Islet precursor cell (in vitro differentiated cells): ENCODE measurements around the gene TSPAN4.
A peak's percentile ranks its signal among the peaks of the same experiment; 100 is the strongest.

ENCODE experiments used
- DNase-seq: peaks from one replicate; pipeline ENCODE4 v3.0.0-alpha.2; 2018

Gene TSPAN4, protein sequence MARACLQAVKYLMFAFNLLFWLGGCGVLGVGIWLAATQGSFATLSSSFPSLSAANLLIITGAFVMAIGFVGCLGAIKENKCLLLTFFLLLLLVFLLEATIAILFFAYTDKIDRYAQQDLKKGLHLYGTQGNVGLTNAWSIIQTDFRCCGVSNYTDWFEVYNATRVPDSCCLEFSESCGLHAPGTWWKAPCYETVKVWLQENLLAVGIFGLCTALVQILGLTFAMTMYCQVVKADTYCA

DNA sequence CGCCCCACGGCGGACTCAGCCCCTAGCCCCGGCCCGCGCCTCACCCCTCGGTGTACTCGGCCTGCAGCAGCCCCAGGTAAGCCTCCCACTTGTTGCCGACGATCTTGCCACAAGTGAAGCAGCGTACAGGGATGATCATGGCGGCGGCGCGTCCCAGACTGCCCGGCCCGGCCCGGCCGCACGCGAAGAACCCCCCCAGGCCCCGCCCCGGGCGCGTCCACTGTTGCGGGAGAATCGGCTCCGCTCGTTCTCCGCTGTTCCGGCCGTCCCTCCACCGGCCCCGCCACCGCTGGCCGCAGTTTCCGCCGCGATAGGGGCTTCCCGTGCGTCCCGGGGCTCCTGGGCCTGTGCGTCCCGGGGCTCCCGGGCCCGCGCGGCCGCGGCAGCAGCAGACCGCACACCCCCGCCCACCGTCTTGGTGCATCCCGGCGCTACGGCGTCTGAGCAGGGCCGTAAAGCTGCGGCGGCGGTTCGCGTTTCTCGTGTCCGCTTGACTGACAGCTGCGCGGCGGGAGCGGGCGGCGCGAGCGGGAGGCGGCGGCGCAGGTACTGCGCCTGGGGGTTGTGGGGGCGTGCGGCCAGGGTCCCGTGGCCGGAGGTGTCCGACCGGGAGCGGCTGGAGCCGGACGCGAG is at the start of gene TSPAN4, which contains the start of gene POLR2L:
Gene TSPAN4, plus strand, starts transcription at position 483 of the 633 bp plus-strand sequence. CDS start 7,453 bp downstream, outside the sequence.
Gene POLR2L, minus strand, starts transcription at position 160 of the 633 bp plus-strand sequence. Its CDS starts 21 bp downstream, at position 139.
- DNase-seq, result peak; percentile 93

- no peak for DNase-seq
Measured at GRCh38 chr11:792873-793272, 49.8 kb upstream of the TSPAN4 start.

GRCh38 chr11:793556-793955 is 49.1 kb upstream of the TSPAN4 start:
- no peak for DNase-seq

DNA sequence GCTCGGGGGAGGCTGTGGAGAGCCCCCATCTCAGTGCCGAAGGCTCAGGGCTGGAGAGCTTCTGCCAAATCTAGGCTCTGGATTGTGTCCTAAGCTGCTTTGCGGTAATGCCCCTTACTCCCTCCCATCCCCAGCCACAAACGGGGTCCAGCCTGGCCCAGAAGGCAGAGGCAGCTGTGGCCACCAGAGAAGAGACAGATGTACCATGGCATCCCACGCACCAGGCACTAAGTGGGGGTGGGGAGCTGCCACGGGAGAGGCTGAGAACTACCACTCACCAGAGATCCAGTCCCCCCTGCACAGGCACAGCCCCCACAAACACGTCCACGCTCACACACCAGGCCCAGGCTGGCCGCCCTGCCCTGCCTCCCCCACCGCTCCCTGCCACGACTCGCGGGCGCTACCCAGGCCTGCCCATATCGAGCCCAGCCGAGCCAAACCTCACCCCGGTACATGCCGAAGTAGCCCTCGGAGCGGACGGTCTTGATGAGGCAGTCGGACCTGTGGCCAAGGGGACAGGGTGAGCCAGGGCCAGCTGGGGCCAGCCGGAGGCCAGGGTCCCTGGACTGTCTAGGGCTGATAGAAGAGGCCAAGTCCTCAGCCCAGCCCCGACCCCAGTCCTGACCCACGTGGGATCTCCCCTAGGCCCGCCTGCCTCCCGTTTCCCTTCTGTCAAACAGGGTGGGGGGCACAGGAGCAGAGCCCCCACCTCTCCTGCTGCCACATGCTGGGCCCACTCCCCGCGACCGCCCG is 48.5 kb upstream of the TSPAN4 start:
- DNase-seq, result no peak

DNA sequence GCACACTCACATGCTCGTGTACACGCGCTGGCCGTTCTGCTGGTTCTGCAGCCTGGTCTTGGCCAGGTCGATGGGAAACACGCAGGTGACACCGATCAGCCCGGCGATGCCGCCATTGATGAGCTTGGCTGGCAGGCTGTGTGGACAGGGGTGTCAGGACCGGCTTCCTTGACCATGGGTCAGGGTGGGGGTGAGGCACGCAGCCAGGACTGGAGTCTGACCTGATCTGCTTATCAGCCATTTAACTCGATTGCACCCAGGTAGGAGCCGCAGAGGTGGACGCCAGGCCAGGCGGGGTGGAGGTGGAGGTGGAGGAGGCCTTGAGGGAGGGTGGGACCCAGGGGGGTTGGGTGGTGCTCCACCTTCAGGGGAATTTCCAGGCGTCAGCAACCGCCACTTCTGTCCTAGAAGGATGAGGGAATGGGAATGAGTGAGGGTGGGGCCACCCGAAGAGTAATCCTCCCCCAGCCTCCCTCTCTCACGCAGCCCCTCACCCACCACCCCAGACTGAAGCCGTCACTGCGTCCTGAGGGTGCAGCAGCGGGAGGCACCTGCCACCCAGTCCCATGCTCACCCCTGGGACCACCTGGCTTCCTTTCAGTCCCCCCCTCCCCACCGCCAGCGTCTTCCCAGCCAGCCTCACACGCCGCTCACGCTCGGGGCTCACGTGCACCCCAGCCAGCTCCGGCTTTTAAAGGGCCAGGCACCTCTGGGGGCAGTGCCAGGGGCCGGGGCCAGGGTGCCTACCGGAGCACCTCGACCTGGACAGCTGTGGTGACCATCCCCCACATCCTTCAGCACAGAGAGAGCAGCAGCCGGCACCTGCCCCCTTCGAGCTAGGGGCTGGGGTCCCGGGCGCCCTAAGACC is 47.7 kb upstream of the TSPAN4 start:
- DNase-seq, result no peak

DNA sequence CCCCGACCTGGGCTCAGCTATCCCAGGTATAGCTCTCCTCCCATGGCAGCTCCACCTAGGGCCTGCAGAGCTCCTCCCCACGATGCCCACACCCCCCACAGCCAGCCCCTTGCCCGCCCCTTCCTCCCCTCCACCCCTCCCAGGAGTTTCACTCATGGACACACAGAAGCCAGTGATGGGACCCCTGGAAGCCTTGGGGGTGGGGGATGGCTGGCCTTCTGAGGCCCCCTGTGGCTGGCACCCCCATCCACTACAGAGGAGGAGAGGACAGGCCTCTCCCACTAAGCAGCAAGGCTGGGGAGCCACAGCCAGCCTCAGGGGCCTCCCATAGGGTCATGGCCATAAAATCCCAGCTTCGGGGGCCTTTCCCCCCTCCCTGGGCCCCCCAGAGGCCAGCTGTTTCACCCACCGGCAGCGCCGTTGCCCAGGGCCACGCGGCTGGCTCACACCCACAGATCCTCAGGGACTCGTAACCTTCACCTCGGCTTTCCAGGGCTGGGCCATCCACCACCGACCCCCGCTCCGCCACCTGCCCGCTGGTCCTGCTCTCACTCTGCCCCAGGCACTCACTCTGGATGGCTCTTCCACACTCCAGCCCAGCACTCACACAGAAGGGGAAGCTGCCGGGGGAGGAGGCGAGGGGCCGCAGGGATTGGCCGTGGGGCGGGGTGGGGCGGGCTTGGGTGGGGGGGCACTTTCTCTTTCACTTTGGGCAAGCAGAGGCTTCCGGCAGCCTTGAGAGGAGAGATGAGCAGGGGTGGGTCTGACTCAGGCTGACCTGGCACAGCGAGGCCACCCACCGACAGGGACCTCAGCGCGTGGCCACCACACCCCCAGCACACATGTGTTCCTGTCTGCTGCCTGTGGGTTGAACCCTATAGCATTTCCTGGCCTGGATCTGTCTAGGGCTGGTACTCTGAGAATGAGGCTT is 46.8 kb upstream of the TSPAN4 start:
- peak; percentile 89 for DNase-seq

- no peak for DNase-seq
Measured at GRCh38 chr11:796565-797295, 45.9 kb upstream of the TSPAN4 start.

- DNase-seq, result peak; percentile 83
Measured at GRCh38 chr11:797296-798092, 45.2 kb upstream of the TSPAN4 start.

GRCh38 chr11:798093-798713 is 44.4 kb upstream of the TSPAN4 start, which contains the start of gene SLC25A22:
TSS of gene SLC25A22 (minus strand) at chr11:798281. CDS start at chr11:795006, 3,275 bp downstream.
- DNase-seq, result peak; percentile 88

DNA sequence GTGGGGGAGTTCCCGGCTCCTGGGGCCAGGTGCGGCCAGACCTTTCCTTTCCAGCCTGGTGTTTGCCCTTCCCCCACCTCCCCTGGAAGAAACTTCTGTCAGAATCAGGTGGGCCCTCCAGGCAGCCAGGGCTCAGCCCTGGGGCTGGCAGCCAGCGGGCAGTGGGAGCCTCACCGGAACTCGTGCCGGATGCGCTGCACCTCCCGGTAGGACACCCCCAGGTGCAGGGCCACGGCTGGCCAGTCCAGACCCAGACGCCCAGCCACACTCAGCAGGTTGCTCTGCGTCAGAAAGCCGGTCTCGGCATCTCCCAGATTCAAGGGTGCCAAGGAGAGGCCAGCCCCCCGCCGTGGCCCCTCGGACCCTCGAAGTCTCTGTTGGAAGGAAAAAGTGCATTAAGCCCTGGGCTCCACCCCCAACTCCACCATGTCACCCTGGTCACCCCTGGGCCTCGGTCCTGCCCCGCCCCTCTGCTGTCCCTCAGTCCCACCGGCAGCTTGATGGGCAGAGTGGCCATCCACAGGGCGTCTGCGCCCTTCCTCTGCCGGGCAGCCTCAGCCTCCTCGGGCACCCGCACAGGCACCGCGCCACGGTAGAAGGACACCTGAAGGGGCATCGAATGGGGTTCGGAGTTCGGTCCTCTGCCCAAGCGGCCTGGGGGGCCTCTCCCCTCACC is 42.9 kb upstream of the TSPAN4 start:
- no peak for DNase-seq

GRCh38 chr11:800473-800872 is 42.2 kb upstream of the TSPAN4 start:
- DNase-seq, result no peak

- no peak for DNase-seq
Measured at GRCh38 chr11:801097-801780, 41.4 kb upstream of the TSPAN4 start.

DNA sequence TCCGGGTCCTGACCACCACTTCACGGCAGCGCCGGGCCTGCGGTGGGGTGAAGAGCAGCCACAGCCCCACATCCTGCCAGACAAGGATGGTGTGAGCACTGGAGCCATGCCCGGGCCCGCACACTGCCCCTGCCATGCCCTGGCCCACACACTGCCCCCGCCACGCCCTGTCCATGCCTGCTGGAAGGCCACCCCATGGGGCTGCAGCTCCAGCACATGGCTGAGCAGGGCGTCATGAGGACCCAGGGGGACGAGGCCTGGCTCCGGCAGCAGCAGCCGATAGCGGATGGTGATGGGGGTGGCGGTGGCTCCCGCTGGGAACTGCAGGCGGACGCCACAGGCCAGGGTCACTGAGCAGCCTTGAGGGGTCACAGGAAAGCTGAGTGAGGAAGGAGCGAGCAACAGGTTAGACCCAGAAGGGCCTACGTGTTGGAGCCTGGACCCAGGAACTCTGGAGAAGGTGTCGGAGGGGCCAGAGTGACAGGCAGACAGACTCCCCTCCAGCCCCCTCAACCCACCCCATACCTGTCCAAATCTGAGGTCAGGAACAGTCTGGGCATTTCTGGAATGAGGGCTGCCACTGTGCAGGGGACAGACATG is 40.5 kb upstream of the TSPAN4 start:
- no peak for DNase-seq

- DNase-seq, result no peak
Measured at GRCh38 chr11:802693-803466, 39.8 kb upstream of the TSPAN4 start.

DNA sequence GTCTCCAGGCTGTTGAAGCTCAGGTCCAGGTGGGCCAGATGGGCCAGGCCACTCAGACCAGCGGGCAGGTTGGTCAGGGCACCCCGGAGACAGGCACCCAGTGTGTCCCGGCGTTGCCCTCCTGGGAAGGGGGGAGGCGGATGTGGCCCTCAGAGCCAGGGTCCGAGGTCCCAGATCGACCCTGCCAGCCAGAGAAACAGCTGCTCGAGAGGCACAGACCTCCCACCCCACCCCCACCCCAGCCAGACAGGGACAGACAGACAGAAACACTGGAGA is 39.2 kb upstream of the TSPAN4 start:
- DNase-seq, result no peak

DNA sequence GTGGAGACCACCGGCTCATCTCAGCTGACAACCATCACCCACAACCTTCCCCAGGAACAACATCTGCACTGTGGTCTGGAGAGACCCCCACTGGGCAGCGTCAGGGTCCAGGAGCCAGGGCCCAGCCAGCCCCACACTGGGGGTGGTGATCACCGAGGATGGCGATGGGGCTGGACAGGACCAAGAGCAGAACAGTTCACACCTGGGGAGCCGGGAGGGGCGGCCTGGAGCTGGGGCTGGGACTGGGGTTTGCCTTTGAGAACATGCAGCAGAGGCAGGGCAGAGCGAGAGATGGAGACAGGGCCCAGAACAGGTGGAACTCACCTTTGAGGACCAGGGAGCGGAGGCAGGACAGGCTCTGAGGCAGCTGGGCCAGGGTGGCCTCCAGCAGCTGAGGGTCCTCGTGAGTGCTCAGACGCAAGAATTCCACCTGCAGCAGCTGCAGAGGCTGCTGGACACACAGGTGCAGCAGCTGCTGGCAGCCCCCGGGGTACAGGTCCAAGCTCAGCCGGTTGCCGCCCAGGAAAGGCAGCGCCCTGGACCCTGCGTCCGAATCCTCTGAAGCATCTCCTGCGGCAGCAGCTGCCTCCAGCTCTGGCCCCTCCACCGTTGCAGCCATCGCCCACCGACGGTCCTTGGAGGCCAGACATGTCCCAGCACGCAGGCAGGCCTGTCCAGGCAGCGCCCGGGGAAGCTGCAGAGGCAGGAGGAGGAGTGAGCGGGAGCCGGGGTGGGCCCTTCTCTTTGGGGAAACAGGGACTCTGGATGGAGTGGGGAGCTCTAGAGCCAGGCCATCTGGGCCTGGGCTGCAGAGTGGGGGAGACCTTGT is 38.7 kb upstream of the TSPAN4 start:
- DNase-seq, result no peak
